Vagina (tissue), 2 donors: ENCODE measurements around the gene SMPD2.

Experiments
- CTCF ChIP-seq, 3 experiments: fragments of 450-650 bp in 2 of 3; fragments of 200-600 bp in 1 of 3; sonication (generic) in 1 of 3; IDR thresholded peaks; one replicate each; pipeline ENCODE4 v1.5.1; 2017 to 2019; ENCODE audit warnings: antibody characterized with exemption in 3 of 3, mild to moderate bottlenecking in 2 of 3, moderate library complexity in 2 of 3
- POLR2AphosphoS5 ChIP-seq, 2 donors: sonication (generic); formaldehyde crosslinking; IDR thresholded peaks; one replicate each; pipeline ENCODE4 v1.9.0; 2017; ENCODE audit warnings: antibody characterized with exemption in 2 of 2, mild to moderate bottlenecking in 2 of 2, low read depth in 1 of 2; ENCODE audit not compliant: insufficient read depth in 1 of 2

- no peak for TF ChIP-seq CTCF (IDR thresholded peaks at IDR 0.05)
- no peak for TF ChIP-seq POLR2AphosphoS5 (IDR thresholded peaks at IDR 0.05; ENCODE audit: insufficient read depth in 1 of 2, low read depth in 1 of 2)
These were observed 7.5 kb downstream of the SMPD2 start for GRCh38 chr6:109447878-109448555.
